ENCODE data around the gene ATXN7L3B. TPM values are rescaled to one million over a fixed set of nuclear protein-coding genes. Genes with fewer than 3 reads are reported as not detected.

ATXN7L3B gene
- total and polyA plus RNA-seq, 9 of the 15 experiments (the other 6 are each of a cell fraction or from before 2014, with no cell fraction given): 10.3 to 40.5 (median 31.0) TPM

GRCh38 chr12:74537707-74538385 is at the start of gene ATXN7L3B (continued):
- TF ChIP-seq, protein P1, sequence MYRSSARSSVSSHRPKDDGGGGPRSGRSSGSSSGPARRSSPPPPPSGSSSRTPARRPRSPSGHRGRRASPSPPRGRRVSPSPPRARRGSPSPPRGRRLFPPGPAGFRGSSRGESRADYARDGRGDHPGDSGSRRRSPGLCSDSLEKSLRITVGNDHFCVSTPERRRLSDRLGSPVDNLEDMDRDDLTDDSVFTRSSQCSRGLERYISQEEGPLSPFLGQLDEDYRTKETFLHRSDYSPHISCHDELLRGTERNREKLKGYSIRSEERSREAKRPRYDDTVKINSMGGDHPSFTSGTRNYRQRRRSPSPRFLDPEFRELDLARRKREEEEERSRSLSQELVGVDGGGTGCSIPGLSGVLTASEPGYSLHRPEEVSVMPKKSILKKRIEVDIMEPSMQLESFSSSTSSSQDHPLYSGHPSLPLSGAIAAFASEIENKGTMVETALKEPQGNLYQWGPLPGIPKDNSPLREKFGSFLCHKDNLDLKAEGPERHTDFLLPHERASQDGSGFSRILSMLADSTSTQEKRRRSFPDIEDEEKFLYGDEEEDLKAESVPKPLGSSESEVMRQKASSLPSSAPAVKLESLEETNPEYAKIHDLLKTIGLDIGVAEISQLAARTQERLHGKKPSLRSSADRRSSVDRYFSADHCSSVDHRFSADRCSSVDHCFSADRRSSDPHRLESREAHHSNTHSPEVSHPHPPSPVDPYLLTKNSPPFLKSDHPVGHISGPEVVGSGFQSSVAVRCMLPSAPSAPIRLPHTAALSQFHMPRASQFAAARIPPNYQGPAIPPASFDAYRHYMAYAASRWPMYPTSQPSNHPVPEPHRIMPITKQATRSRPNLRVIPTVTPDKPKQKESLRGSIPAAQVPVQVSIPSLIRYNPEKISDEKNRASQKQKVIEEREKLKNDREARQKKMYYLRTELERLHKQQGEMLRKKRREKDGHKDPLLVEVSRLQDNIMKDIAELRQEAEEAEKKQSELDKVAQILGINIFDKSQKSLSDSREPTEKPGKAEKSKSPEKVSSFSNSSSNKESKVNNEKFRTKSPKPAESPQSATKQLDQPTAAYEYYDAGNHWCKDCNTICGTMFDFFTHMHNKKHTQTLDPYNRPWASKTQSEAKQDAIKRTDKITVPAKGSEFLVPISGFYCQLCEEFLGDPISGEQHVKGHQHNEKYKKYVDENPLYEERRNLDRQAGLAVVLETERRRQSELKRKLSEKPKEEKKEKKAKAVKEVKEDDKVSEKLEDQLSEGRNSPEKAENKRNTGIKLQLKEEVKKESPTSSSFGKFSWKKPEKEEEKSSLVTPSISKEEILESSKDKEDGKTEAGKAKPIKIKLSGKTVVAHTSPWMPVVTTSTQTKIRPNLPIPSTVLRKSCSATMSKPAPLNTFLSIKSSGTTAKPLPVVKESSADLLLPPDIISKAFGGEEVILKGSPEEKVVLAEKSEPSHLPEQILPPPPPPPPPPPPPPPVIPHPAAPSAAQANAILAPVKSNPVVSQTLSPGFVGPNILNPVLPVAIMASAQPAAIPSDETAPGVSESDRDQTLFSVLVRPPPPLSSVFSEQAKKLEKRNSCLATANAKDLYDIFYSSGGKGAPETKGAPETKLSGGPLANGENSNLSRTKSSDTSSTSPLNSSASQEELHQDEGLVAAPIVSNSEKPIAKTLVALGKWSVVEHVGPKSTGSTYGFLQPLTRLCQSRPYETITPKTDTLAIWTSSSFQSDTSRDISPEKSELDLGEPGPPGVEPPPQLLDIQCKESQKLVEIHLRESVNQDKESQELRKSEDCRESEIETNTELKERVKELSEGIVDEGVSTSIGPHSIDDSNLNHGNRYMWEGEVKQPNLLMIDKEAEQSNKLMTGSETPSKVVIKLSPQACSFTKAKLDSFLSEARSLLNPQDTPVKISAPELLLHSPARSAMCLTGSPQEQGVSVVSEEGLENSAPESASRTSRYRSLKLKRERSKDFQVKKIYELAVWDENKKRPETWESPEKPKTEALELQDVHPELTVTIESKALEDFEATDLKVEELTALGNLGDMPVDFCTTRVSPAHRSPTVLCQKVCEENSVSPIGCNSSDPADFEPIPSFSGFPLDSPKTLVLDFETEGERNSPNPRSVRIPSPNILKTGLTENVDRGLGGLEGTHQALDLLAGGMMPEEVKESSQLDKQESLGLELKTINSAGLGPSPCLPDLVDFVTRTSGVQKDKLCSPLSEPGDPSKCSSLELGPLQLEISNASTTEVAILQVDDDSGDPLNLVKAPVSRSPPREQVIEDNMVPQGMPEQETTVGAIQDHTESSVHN (IDR thresholded peaks at IDR 0.05; ENCODE audit: borderline replicate concordance in 1 of 2, low read depth in 1 of 2): no peak
- TF ChIP-seq HMGN3 (IDR thresholded peaks at IDR 0.05; ENCODE audit: borderline replicate concordance, extremely low read depth, insufficient read length, low read depth, low read length) (peak; percentile 79), ELF2 (CRISPR knock-in tag; IDR thresholded peaks at IDR 0.05) (peak; percentile 34; the same call in 1 of the 2 replicates), HNRNPK (IDR thresholded peaks at IDR 0.05; ENCODE audit: low read depth, low read length, poor library complexity, severe bottlenecking) (no peak), ZBTB17 (CRISPR knock-in tag; IDR thresholded peaks at IDR 0.05) (peak; percentile 66; the same call in 1 of the 2 replicates), MAFK (IDR thresholded peaks at IDR 0.05; ENCODE audit: low read length) (no peak), ZNF696 (CRISPR knock-in tag; conservative IDR thresholded peaks at IDR 0.05) (no peak), NR1H2 (CRISPR knock-in tag; IDR thresholded peaks at IDR 0.05) (no peak), SAP30 (IDR thresholded peaks at IDR 0.05; ENCODE audit: borderline replicate concordance, insufficient read depth, low read depth, low read length, poor library complexity, severe bottlenecking) (peak; percentile 41), ELF4 (CRISPR knock-in tag; IDR thresholded peaks at IDR 0.05) (no peak), ZNF668 (CRISPR knock-in tag; IDR thresholded peaks at IDR 0.05) (no peak), SIRT6 (IDR thresholded peaks at IDR 0.05; ENCODE audit: low read depth, low read length) (no peak), CC2D1A (IDR thresholded peaks at IDR 0.05) (0 out of 2 replicates have a peak, but pooled peaks have one; percentile 19), SP1 (CRISPR knock-in tag; IDR thresholded peaks at IDR 0.05) (peak; percentile 21; the same call in 1 of the 2 replicates), RFX1 (IDR thresholded peaks at IDR 0.05) (peak; percentile 36; the same call in 1 of the 2 replicates), ATF4 (CRISPR knock-in tag; IDR thresholded peaks at IDR 0.05) (peak; percentile 22; the same call in 1 of the 2 replicates)
- TF ChIP-seq, protein P2, sequence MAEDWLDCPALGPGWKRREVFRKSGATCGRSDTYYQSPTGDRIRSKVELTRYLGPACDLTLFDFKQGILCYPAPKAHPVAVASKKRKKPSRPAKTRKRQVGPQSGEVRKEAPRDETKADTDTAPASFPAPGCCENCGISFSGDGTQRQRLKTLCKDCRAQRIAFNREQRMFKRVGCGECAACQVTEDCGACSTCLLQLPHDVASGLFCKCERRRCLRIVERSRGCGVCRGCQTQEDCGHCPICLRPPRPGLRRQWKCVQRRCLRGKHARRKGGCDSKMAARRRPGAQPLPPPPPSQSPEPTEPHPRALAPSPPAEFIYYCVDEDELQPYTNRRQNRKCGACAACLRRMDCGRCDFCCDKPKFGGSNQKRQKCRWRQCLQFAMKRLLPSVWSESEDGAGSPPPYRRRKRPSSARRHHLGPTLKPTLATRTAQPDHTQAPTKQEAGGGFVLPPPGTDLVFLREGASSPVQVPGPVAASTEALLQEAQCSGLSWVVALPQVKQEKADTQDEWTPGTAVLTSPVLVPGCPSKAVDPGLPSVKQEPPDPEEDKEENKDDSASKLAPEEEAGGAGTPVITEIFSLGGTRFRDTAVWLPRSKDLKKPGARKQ (CRISPR knock-in tag; IDR thresholded peaks at IDR 0.05): no peak
